ENCODE measurements around the gene GLMN. TPM values are rescaled to one million over a fixed set of nuclear protein-coding genes. Genes with fewer than 3 reads are reported as not detected.

The GLMN gene, protein sequence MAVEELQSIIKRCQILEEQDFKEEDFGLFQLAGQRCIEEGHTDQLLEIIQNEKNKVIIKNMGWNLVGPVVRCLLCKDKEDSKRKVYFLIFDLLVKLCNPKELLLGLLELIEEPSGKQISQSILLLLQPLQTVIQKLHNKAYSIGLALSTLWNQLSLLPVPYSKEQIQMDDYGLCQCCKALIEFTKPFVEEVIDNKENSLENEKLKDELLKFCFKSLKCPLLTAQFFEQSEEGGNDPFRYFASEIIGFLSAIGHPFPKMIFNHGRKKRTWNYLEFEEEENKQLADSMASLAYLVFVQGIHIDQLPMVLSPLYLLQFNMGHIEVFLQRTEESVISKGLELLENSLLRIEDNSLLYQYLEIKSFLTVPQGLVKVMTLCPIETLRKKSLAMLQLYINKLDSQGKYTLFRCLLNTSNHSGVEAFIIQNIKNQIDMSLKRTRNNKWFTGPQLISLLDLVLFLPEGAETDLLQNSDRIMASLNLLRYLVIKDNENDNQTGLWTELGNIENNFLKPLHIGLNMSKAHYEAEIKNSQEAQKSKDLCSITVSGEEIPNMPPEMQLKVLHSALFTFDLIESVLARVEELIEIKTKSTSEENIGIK
- total RNA-seq: 8.4 and 10.1 TPM in 2 replicates

- DNase-seq (ENCODE audit: low read depth, low spot score): peak; percentile 56
Observed at GRCh38 chr1:92298573-92299476, at the start of gene GLMN, which contains the start of gene RPAP2. TSS of gene GLMN (minus strand) at chr1:92298987. CDS start at chr1:92297999, 988 bp downstream. TSS of gene RPAP2 (plus strand) at chr1:92299059. CDS start at chr1:92299074, 15 bp downstream.

- no peak for DNase-seq (ENCODE audit: low read depth, low spot score)
Observed at GRCh38 chr1:92346866-92347640, 48.3 kb upstream of the GLMN start.

GRCh38 chr1:92343061-92343460 is 44.3 kb upstream of the GLMN start:
- no peak for DNase-seq (ENCODE audit: low read depth, low spot score)

DNA sequence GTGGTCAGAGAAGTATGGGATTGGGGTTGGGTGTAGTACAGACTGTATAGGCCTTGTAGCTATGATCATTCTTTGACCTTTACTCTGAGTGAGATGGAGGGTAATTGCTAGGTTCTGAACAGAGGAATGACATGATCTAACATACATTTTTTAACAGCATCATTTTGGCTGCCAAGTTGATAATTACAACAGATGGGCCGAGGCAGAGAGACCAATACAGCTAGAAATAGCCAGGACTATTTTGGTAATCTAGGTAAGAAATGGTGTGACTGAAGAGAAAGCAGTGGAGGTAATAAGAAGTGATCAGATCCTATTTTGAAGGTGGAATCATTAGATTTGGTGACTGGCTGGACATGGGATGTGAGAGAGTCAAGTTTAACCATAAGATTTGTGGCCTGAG is 43.6 kb upstream of the GLMN start:
- DNase-seq (ENCODE audit: low read depth, low spot score): no peak

GRCh38 chr1:92340154-92340553 is 41.4 kb upstream of the GLMN start:
- DNase-seq (ENCODE audit: low read depth, low spot score): no peak

- no peak for DNase-seq (ENCODE audit: low read depth, low spot score)
Observed at GRCh38 chr1:92333668-92334067, 34.9 kb upstream of the GLMN start.

- DNase-seq (ENCODE audit: low read depth, low spot score): no peak
Observed at GRCh38 chr1:92329347-92330129, 30.8 kb upstream of the GLMN start.

- DNase-seq (ENCODE audit: low read depth, low spot score): no peak
Observed at GRCh38 chr1:92327794-92328193, 29.0 kb upstream of the GLMN start.

- DNase-seq (ENCODE audit: low read depth, low spot score): no peak
Observed at GRCh38 chr1:92326681-92327080, 27.9 kb upstream of the GLMN start.

DNA sequence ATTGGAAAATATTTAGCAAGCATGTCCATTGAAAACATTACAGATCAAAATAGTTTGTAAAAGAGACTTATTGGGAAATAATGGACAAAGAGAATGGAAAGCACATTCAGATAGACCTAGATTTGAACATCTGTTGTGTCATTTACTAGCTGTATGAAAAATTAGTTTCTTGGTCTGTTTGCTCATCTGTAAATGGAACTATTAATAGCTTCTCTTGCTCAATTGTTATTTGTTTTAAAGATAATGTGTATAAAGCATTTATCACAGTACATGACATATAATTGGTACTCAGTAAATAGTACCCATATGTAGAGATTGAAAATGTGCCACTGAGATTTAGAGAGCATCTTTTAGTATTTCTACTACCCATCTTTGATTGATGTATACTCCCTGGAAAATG is 26.0 kb upstream of the GLMN start:
- no peak for DNase-seq (ENCODE audit: low read depth, low spot score)

- no peak for DNase-seq (ENCODE audit: low read depth, low spot score)
Observed at GRCh38 chr1:92323473-92324453, 25.0 kb upstream of the GLMN start.

DNA sequence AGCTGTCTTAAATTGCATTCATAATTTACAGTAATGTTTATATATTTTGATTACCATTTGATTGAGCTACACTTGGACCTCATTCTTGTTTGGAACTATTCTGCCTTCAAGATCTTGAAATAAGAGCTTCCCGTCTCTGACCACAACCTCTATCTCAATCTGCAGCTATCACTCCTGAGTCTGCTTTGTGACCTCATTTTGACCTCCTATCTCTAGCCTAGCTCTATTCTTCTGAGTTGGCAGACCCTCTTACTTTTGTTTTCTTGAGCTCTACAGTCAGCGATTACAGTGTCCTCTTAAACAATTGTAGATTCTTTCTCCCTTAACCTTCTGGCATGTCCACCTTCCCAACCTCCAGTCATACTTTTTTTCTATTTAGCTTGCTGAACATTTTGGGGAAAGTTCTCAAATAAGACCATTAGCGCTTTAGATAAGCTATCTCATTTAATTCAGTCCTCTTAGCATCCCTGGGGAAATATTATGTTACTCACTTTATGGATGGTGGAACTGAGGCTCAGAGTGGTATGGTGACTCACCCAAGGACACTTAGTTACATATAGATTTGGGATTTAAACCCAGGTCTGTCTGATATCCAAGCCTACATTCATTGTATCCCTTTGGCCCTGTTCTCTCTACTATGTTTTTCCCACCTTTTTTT is 19.2 kb upstream of the GLMN start:
- peak; percentile 83 for DNase-seq (ENCODE audit: low read depth, low spot score)

DNA sequence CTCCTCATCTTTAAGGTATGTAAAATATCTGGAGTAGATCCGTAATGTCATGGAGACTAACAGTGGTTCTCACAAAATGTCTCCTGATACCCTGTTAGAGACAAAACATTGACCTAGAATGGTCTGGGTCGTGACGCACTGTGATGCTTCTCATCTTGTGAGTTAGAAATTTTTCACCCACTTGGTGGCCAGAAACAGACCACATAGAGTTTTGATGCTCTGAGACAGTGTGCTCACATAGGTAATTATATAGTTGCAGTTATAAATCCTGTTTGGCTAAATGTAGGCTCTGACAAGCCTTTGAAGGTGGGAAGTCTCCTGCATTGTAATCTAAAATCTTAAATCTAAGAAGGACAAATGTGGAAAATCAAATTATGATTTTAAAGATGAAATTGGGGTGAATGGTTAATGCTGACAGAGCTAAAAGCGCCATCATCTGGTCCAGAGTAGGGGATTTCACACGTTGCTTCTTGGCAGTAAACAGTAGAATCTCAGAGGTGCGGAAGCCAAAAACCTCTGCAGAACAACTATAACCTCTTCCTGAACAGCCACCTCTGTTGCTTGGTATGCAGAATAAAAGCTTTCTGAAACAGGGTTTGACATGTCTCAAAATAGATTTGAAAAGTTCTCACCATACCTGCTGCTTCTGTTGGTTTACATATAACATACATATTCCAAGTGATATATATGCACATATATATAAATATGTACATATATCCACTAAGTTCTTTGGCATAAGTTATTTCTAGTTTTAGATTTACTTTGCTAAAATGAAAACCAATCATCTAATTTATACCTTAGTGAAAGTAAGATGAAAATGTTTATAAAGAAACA is 17.2 kb upstream of the GLMN start:
- no peak for DNase-seq (ENCODE audit: low read depth, low spot score)

DNA sequence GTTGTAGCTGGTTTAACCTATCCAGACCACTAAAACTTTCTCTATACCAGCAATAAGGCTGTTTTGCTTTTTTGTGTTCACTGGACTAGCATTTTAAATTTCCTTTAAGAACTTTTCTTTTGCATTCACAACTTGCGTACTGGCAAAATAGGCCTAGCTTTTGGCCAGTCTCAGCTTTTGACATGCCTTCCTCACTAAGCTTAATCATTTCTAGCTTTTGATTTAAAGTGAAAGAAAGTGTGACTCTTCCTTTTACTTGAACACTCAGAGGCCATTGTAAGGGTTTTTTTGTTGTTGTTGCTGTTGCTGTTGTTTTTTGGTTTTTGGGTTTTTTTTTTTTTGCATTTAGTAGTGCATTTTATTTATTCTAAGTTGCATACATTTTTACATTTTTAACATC is 15.2 kb upstream of the GLMN start:
- DNase-seq (ENCODE audit: low read depth, low spot score): no peak

GRCh38 chr1:92310185-92310597 is 11.4 kb upstream of the GLMN start:
- DNase-seq (ENCODE audit: low read depth, low spot score): no peak

DNA sequence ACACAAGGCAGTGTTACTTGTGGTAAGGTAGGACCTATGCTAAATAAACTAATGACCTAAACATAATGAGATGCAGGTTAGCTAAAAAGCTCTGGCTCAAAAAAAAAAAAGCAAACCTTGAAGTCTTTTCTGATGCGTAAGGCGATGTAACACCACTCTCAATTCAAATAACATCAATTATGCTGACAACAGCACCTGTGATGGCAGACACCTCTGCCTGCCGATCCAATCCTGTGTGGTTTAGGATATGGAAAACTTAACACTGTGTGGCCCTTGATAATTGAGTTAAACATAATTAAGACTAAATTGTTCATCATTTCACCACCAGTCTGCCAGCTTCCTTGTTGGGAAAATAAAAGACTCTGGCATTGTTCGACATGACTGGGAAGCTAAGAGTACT is 9.2 kb upstream of the GLMN start:
- DNase-seq (ENCODE audit: low read depth, low spot score): no peak

GRCh38 chr1:92306020-92306419 is 7.2 kb upstream of the GLMN start:
- DNase-seq (ENCODE audit: low read depth, low spot score): no peak

DNA sequence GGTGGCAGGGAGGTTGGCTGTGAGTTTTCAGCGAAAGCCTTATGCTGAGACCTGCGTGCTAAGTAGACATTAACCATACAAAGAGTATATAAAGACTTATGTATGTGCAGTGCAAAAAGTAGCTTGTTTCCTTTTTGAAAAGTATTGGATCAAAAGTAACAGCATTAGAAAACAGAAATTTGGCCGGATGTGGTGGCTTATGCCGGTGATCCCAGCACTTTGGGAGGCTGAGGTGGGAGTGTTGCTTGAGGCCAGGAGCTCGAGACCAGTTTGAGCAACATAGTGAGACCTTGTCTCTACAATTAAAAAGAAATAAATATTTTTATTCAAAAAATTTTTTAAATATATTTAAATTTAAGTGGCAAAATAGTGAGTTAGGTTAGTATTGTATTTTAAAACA is 2.2 kb upstream of the GLMN start:
- no peak for DNase-seq (ENCODE audit: low read depth, low spot score)
